K562 (cell line): ENCODE results near the gene HMOX2. TPM values are rescaled to one million over a fixed set of nuclear protein-coding genes. Genes with fewer than 3 reads are reported as not detected.
A peak's percentile ranks its signal among the peaks of the same experiment; 100 is the strongest.

Source experiments
- ATF3 ChIP-seq, 2 experiments: fragments of 450-650 bp in 1 of 2; sonication (generic) in 1 of 2; formaldehyde crosslinking in 1 of 2; IDR thresholded peaks in 1 of 2; conservative IDR thresholded peaks in 1 of 2; 2 replicates each; pipeline versions ENCODE4 v1.6.1 to v1.8.1; 2016 to 2023; ENCODE audit warnings: mild to moderate bottlenecking in 2 of 2, moderate library complexity in 2 of 2, inconsistent platforms in 1 of 2, missing genetic modification reagents in 1 of 2
- DIDO1 ChIP-seq: fragments of 450-650 bp; IDR thresholded peaks from 2 replicates; pipeline ENCODE4 v1.6.1; 2016; ENCODE audit warnings: low read depth, missing biosample characterization, missing genetic modification characterization
- E2F1 ChIP-seq: sonication (generic); formaldehyde crosslinking; IDR thresholded peaks from 2 replicates; pipeline ENCODE4 v1.8.1; 2023; ENCODE audit warnings: mild to moderate bottlenecking, missing genetic modification reagents, moderate library complexity
- ELF4 ChIP-seq: fragments of 450-650 bp; formaldehyde crosslinking; IDR thresholded peaks from 2 replicates; pipeline ENCODE4 v1.4.0; 2022; ENCODE audit warnings: missing genetic modification characterization
- ETS2 ChIP-seq: IDR thresholded peaks from 2 replicates; pipeline ENCODE4 v1.6.1; 2016; ENCODE audit warnings: borderline replicate concordance, missing genetic modification characterization, mild to moderate bottlenecking, moderate library complexity, missing compliant biosample characterization; ENCODE audit not compliant: poor library complexity, severe bottlenecking
- GTF2A2 ChIP-seq: IDR thresholded peaks from 2 replicates; pipeline ENCODE4 v1.6.1; 2016; ENCODE audit warnings: mild to moderate bottlenecking, missing genetic modification characterization, missing compliant biosample characterization
- KLF1 ChIP-seq: fragments of 450-650 bp; IDR thresholded peaks from 2 replicates; pipeline ENCODE4 v1.6.1; 2016; ENCODE audit warnings: missing genetic modification characterization, missing compliant biosample characterization
- MYBL2 ChIP-seq, 2 experiments: fragments of 450-650 bp in 1 of 2; sonication (generic) in 1 of 2; formaldehyde crosslinking in 1 of 2; IDR thresholded peaks; 2 replicates each; pipeline versions ENCODE4 v1.6.1 to v1.8.1; 2017 to 2022; ENCODE audit warnings: borderline replicate concordance in 1 of 2, inconsistent platforms in 1 of 2, low read depth in 1 of 2, mild to moderate bottlenecking in 1 of 2, missing genetic modification reagents in 1 of 2, moderate library complexity in 1 of 2
- NEUROD1 ChIP-seq: fragments of 150-350 bp; IDR thresholded peaks from 2 replicates; pipeline ENCODE4 v1.6.1; 2014; ENCODE audit warnings: borderline replicate concordance, low read length, low read depth; ENCODE audit not compliant: partially characterized antibody
- PHB ChIP-seq: fragments of 250-450 bp; sonication (Bioruptor Pico); IDR thresholded peaks from 2 replicates; pipeline ENCODE4 v1.5.0; 2021
- PHF20 ChIP-seq: fragments of 450-650 bp; IDR thresholded peaks from 2 replicates; pipeline ENCODE4 v1.6.1; 2018; ENCODE audit not compliant: partially characterized antibody
- PHF21A ChIP-seq: fragments of 450-650 bp; IDR thresholded peaks from 2 replicates; pipeline ENCODE4 v1.6.1; 2017; ENCODE audit warnings: low read depth, borderline replicate concordance
- RBM25 ChIP-seq: fragments of 200-400 bp; formaldehyde crosslinking; IDR thresholded peaks from 2 replicates; pipeline ENCODE4 v1.6.1; 2018; ENCODE audit warnings: low read length, low read depth, moderate library complexity; ENCODE audit not compliant: severe bottlenecking
- SMARCA5 ChIP-seq: fragments of 450-650 bp; IDR thresholded peaks from 2 replicates; pipeline ENCODE4 v1.6.1; 2016
- SUPT5H ChIP-seq: fragments of 450-650 bp; IDR thresholded peaks from 2 replicates; pipeline ENCODE4 v1.6.1; 2016
- TAL1 ChIP-seq: fragments of 450-650 bp; IDR thresholded peaks from 2 replicates; pipeline ENCODE4 v1.6.1; 2016; ENCODE audit warnings: mild to moderate bottlenecking
- TARDBP ChIP-seq: fragments of 450-650 bp; IDR thresholded peaks from 2 replicates; pipeline ENCODE4 v1.6.1; 2016
- TFE3 ChIP-seq: fragments of 450-650 bp; formaldehyde crosslinking; IDR thresholded peaks from 2 replicates; pipeline ENCODE4 v1.4.0; 2020; ENCODE audit warnings: mild to moderate bottlenecking, mixed read lengths
- TRIM28 ChIP-seq: fragments of 450-650 bp; IDR thresholded peaks from 2 replicates; pipeline ENCODE4 v1.6.1; 2017
- ZNF444 ChIP-seq: fragments of 250-450 bp; sonication (Bioruptor Pico); IDR thresholded peaks from 2 replicates; pipeline ENCODE4 v1.4.0; 2020; ENCODE audit warnings: mild to moderate bottlenecking, moderate library complexity
- ZNF512 ChIP-seq: IDR thresholded peaks from 2 replicates; pipeline ENCODE4 v1.6.1; 2016; ENCODE audit warnings: missing genetic modification characterization, missing compliant biosample characterization
- ZNF551 ChIP-seq: fragments of 250-450 bp; sonication (Bioruptor Pico); IDR thresholded peaks from 2 replicates; pipeline ENCODE4 v1.5.0; 2021; ENCODE audit warnings: mild to moderate bottlenecking, moderate library complexity
- ZNF57 ChIP-seq: fragments of 450-650 bp; formaldehyde crosslinking; IDR thresholded peaks from 2 replicates; pipeline ENCODE4 v1.4.0; 2020; ENCODE audit warnings: mild to moderate bottlenecking, moderate library complexity
- ZNF644 ChIP-seq: fragments of 200-800 bp; sonication (Bioruptor generic); IDR thresholded peaks from 2 replicates; pipeline ENCODE4 v1.6.1; 2016; ENCODE audit warnings: low read depth, missing genetic modification characterization, missing compliant biosample characterization
- polyA plus RNA-seq, 8 experiments: library from polyadenylated mRNA; depleted of rRNA in 4 of 8; stranded (reverse) in 5 of 8; unstranded in 3 of 8; fragments of >200 nt; fragmentation: Nextera tagmentation in 2 of 8; fragmentation: Illumina TruSeq in 1 of 8; extraction: Ambion mirVana in 2 of 8; extraction: Trizol in 1 of 8; gene quantifications; 2 replicates each; pipeline versions ENCODE4 v1.2.1 to v1.2.3, GENCODE V29; 2011 to 2014; ENCODE audit warnings: inconsistent platforms in 1 of 8, missing spikeins in 1 of 8
- total RNA-seq, 7 experiments: library from RNA; depleted of rRNA in 6 of 7; stranded (reverse); fragments of >200 nt in 6 of 7; fragmentation: Illumina TruSeq in 2 of 7; extraction: Trizol in 2 of 7; gene quantifications; 2 replicates each; pipeline versions ENCODE4 v1.2.1 to v1.2.3, GENCODE V29; 2011 to 2021; ENCODE audit warnings: low replicate concordance in 1 of 7

Gene HMOX2
- total and polyA plus RNA-seq, 9 of the 15 experiments (the other 6 are each of a cell fraction or from before 2014, with no cell fraction given): 26.8 to 87.4 (median 57.4) TPM

- no peak for TF ChIP-seq E2F1 (CRISPR knock-in tag)
- no peak for TF ChIP-seq PHF20
- TF ChIP-seq GTF2A2: no peak
- TF ChIP-seq KLF1: no peak
- TF ChIP-seq ZNF444: no peak
- peak; percentile 84 for TF ChIP-seq SUPT5H
- no peak for TF ChIP-seq TRIM28
- peak; percentile 86 for TF ChIP-seq ELF4 (CRISPR knock-in tag)
- peak; percentile 88 for TF ChIP-seq DIDO1
- TF ChIP-seq ZNF57 (CRISPR knock-in tag): no peak
- TF ChIP-seq TFE3 (CRISPR knock-in tag): no peak
- TF ChIP-seq ATF3 (IDR thresholded peaks at IDR 0.05): no peak
- no peak for TF ChIP-seq ATF3 (CRISPR knock-in tag; conservative IDR thresholded peaks at IDR 0.05)
- no peak for TF ChIP-seq PHF21A
- TF ChIP-seq ETS2: no peak
- TF ChIP-seq MYBL2 (IDR thresholded peaks at IDR 0.05; ENCODE audit: low read depth): no peak
- no peak for TF ChIP-seq MYBL2 (CRISPR knock-in tag; IDR thresholded peaks at IDR 0.05; ENCODE audit: borderline replicate concordance)
- peak; percentile 30; the same call in 1 of the 2 replicates for TF ChIP-seq TAL1
- TF ChIP-seq ZNF551 (CRISPR knock-in tag): no peak
- TF ChIP-seq RBM25: peak; percentile 76
- no peak for TF ChIP-seq ZNF644 (tag)
- no peak for TF ChIP-seq TARDBP
- peak; percentile 50 for TF ChIP-seq NEUROD1
- no peak for TF ChIP-seq PHB (CRISPR knock-in tag)
- TF ChIP-seq ZNF512 (tag): no peak
- no peak for TF ChIP-seq SMARCA5
Measured at GRCh38 chr16:4474192-4474961, 1.8 kb upstream of the HMOX2 start, which contains the start of gene NMRAL1 (continued).
